HG03103 (cell line): ENCODE measurements around the gene COL23A1.

Experiments
- ATAC-seq: cut with Tn5 transposase; IDR thresholded peaks from one replicate; pipeline ENCODE4 v1.9.1; 2021; ENCODE audit warnings: low read depth; ENCODE audit not compliant: unreplicated experiment

The COL23A1 gene

GRCh38 chr5:178515776-178516503 is 74.3 kb downstream of the COL23A1 start:
- ATAC-seq, result no peak

DNA sequence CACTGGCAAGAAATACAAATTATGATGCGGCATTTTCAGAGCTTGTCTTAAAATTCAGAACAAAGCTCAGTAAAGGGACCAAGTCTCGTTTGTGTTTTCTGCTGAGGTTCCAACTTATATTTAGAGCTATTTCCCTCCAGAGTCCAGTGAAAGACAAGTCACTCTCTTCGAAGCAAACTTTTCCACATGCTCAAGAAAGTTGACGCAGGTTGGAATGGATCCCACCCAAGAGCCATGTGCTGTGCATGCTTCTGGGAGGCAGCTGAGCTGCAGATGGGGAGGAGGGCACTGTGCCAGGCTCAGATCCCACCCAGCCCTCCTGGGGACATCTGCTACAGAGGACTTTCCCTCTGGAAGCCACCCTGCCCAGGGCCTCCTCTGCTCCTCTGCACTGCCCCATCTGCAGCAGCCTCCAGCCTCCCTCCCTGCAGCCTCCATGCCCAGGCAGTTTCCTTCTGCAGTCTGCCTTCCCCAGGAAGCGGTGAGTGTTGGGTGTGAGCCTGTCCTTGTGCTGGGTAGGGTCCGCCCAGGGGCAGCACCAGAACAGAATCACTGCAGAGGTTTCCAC is 75.3 kb downstream of the COL23A1 start:
- no peak for ATAC-seq

GRCh38 chr5:178511172-178511571 is 79.0 kb downstream of the COL23A1 start:
- ATAC-seq, result no peak

DNA sequence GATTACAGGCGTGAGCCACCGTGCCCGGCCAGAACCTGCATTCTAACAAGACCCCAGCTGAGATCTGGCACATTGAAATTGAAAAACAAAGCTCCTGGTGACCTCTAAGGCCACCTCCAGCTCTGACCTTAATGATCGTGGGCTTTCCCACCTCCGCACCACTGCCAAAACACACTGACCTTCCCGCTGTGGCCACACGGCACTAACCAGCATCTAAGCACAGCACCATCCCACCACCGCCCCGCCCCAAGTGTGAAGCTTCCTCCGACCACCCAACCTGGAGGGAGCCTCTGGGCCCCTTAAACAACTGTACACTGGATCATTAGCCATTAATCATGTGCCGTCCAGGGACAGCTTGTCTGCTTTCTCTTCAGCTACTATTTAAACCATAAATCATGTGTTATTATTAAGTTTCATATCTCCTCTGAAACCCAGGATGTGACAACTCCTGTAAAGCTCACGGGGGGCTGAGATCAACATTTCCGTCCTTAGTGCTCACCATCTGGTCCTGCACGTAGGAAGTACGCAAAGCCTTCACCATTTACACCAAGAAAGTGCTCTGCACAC is 80.6 kb downstream of the COL23A1 start:
- no peak for ATAC-seq

GRCh38 chr5:178507151-178507932 is 82.9 kb downstream of the COL23A1 start:
- ATAC-seq, result no peak

GRCh38 chr5:178505639-178506407 is 84.4 kb downstream of the COL23A1 start:
- ATAC-seq, result no peak

DNA sequence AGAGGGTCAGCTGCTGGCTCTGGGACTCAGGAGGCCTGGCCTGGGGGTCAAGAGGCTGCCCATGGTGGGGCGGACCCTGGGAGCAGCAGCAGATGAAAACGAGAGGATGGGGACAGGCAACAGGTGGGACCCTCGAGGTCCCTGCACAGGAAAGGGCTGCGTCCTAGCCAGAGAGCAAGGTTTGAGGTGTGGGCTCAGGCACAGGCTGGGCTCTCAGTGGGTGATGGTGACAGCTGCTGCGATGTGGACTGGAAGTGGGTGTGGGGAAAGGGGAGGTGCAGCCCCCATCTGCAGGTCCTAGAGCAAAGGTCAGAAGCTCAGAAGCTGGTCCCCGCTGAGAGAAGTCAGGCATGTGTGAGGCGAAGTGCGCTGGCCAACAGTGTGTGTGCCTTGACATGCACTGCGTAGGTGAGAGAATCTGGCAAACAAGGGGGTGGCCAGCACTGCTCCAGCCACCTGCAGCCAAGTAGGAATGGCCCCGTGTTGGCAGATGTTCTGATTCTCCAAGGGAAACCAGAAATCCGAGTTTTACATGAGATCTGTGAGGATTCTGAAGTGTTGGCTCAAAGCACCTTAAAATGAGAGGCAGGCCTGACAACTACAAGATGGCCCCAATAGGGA is 85.7 kb downstream of the COL23A1 start:
- no peak for ATAC-seq

GRCh38 chr5:178502401-178503100 is 87.6 kb downstream of the COL23A1 start:
- no peak for ATAC-seq

GRCh38 chr5:178499352-178499751 is 90.8 kb downstream of the COL23A1 start:
- no peak for ATAC-seq

DNA sequence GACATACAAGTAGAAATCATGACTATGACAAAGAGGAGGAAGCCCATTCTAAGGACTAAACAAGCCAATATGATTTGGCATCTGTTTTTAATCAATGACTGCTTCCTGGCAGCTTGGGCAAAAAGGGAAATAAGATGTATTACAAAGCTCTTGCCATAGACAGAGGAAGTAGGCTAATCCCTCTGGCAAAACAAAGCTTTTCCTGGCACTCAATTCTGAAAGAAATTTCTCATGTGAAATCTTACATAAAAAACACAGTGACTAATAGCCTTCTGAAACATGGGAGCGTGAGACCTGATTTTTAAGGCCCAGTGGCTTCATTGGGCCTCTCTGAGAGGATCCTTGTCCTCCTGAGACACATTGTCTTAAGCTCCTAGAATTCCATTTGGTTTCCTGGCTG is 93.6 kb downstream of the COL23A1 start:
- ATAC-seq, result no peak

DNA sequence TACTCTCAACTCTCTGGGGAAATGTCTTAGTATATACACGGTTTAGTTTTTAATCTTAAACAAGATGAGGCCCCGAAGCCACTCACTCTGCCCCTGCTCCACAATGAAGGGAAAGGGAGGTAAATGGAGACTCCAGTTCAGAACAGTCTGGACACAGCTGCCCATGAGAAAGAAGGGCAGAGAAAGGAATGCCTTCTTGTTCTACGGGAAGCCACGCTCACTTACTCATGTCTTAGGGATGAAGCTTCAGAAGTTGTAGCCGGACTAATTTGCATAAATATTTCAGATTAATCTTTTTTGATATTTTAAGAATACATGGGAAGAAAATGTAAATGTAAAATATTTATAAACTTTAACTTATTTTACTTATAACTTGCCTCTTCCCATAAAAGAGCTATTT is 94.0 kb downstream of the COL23A1 start:
- no peak for ATAC-seq

- no peak for ATAC-seq
These were observed 94.5 kb downstream of the COL23A1 start for GRCh38 chr5:178495706-178496105.

DNA sequence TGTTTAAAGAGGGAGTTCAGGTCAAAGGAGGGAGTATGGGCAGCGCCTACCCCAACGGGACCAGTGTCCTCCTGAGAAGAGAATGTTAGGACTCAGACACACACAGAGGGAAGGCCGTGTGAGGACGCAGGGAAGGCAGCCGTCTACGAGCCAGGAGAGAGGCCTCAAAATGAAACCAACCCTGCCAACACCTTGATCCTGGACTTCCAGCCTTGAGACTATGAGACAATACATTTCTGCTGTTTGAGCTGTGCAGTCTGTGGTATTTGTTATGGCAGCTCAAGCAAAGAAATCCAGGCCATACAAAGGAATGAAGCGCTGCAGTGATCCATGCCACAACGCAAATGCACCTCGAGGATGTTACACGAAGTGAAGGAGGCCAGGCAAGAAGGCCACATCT is 97.9 kb downstream of the COL23A1 start:
- no peak for ATAC-seq

- no peak for ATAC-seq
These were observed 99.1 kb downstream of the COL23A1 start for GRCh38 chr5:178490935-178491652.

DNA sequence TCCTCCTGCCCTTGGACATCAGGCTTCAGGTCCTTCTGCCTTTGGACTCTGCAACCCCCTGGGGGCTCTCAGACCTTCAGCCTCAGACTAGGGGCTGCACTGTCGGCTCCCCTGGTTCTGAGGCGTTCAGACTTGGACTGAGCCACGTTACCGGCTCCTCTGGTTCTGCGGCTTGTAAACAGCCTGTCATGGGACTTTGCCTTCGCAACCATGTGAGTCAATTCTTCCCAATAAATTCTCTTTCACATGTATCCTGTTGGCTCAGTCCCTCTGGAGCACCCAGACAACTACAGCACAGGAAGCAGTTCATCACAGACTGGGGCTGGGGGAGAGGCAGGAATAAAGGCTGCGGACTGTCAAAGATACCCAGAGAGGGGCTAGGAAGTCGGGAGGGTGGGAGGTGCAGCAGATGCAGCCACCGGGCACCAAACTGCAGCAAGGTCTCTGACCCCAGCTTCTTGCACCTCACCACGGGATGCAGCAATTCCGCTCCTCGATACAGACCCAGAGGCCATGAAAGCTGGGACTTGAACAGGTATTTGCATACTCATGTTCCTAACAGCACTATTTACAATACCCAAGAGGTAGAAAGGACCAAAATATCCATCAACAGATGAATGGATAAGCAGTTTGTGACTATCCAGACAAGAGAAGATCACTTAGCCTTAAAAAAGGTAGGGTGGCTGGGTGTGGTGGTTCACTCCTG is 100.8 kb downstream of the COL23A1 start:
- no peak for ATAC-seq

DNA sequence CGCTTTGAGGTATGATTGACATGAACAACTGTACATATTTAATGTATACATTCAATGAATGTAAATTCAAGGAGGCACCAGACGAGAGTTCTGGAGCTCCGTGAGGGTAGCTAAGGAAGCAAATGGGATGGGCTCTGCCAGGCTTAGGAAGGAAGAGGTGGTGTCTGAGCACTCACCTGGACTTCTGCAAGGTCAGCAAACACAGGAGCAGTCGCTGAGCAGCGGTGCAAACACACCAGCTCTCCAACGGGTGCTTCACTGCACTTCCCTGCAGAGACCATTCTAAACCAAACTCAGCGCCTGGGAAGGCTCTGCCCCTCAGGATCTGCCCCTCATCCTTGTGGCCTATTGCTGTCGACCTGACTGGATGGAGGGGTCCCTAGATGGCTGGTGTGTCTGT is 101.5 kb downstream of the COL23A1 start:
- ATAC-seq, result no peak

DNA sequence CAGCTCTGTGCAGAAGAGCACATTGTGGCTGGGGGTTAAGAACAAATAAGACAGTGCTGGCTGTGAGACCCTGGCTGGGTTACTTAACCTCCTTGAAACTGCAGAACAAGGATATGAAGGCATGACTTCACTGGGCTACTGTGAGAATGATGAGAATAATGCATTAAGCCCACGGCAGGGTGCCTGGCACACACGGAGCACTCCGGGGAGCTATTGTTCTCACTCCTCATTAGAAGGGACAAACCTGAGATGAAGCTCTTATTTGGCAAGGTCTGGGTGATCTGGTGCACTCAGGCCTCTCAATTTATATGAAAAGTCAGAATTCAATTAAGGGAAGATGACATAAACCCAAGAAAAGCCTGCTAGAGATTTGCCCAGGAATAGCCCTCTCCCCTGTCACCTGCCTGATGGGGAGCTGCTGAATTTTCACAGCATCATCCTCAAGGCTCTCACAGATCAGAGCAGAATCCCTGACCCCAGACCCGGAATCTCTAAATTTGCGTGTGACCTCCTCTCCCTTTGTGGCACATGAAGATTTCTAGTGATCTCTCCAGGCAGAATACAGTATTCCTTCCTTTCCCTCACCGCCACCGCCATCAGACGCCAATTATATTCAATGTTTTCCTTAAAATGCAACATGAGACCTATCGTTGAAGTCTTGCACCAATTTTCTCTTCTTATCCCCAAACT is 102.1 kb downstream of the COL23A1 start:
- ATAC-seq, result no peak
